Breast epithelium (tissue), 3 donors: ENCODE results near the gene OR52J3.

Source experiments
- CTCF ChIP-seq, 3 donors: fragments of 450-650 bp; IDR thresholded peaks; one replicate each; pipeline ENCODE4 v1.5.1; 2016 to 2017; ENCODE audit warnings: antibody characterized with exemption in 3 of 3, mild to moderate bottlenecking in 3 of 3, moderate library complexity in 3 of 3
- POLR2A ChIP-seq: fragments of 450-650 bp; IDR thresholded peaks from one replicate; pipeline ENCODE4 v1.6.1; 2016; ENCODE audit warnings: antibody characterized with exemption, mild to moderate bottlenecking, moderate library complexity

- TF ChIP-seq CTCF (IDR thresholded peaks at IDR 0.05) (no peak), POLR2A (no peak)
Measured at GRCh38 chr11:5090668-5091067, 44.3 kb downstream of the OR52J3 start.
